Measurements from ENCODE around the gene PIAS3. TPM values are rescaled to one million over a fixed set of nuclear protein-coding genes. Genes with fewer than 3 reads are reported as not detected.
A peak's percentile ranks its signal among the peaks of the same experiment; 100 is the strongest.

The PIAS3 gene
- total RNA-seq = 10 to 100 TPM; 15.0 to 17.1 TPM
- long read RNA-seq, partial matches to known transcripts = 16 of 22 reads
- long read RNA-seq, other reads (novel, unspliced or antisense) = 3 of 22 reads

- intact Hi-C loops (cut with DNase I) = no loop called here
- peak; percentile 97 for DNase-seq
- peak; percentile 96 to 98 for ATAC-seq
Measured at GRCh38 chr1:145858901-145859490, at the start of gene PIAS3. PIAS3 (minus strand) TSS chr1:145859081; CDS start chr1:145858990, 91 bp downstream.

- ATAC-seq = peak in 1 of 2 donors; percentile 18
- no peak for DNase-seq
- intact Hi-C loops (cut with DNase I) = no loop called here
Measured at GRCh38 chr1:145908653-145909052, 49.8 kb upstream of the PIAS3 start.

GRCh38 chr1:145906954-145907753 is 48.3 kb upstream of the PIAS3 start:
- peak in 1 of 2 donors; percentile 43 for ATAC-seq
- intact Hi-C loops (cut with DNase I) = no loop called here
- DNase-seq = no peak

- intact Hi-C loops (cut with DNase I) = no loop called here
- no peak for DNase-seq
- no peak for ATAC-seq
Measured at GRCh38 chr1:145901312-145902021, 42.6 kb upstream of the PIAS3 start.

- DNase-seq (no peak), ATAC-seq (no peak)
- intact Hi-C loops (cut with DNase I) = no loop called here
Measured at GRCh38 chr1:145898756-145899155, 39.9 kb upstream of the PIAS3 start.

GRCh38 chr1:145897969-145898368 is 39.1 kb upstream of the PIAS3 start:
- intact Hi-C loops (cut with DNase I) = no loop called here
- no peak for DNase-seq
- no peak for ATAC-seq

- DNase-seq (no peak), ATAC-seq (no peak)
- intact Hi-C loops (cut with DNase I) = no loop called here
Measured at GRCh38 chr1:145895471-145895870, 36.6 kb upstream of the PIAS3 start.

GRCh38 chr1:145893306-145894055 is 34.6 kb upstream of the PIAS3 start:
- no peak for ATAC-seq
- DNase-seq = no peak
- intact Hi-C loops (cut with DNase I) = loop anchor here (5.0 kb wide), 2 partner anchors 64 to 119 kb away; partner anchors contain the start of gene LIX1L (in 1 of the 2)

- no peak for DNase-seq
- ATAC-seq = peak; percentile 10 to 27
- intact Hi-C loops (cut with DNase I) = loop anchor here (5.0 kb wide), 2 partner anchors 65 to 120 kb away; partner anchors contain the start of gene LIX1L (in 1 of the 2)
Measured at GRCh38 chr1:145892486-145893087, 33.7 kb upstream of the PIAS3 start.

- intact Hi-C loops (cut with DNase I) = loop anchor here (5.0 kb wide), 2 partner anchors 65 to 120 kb away; partner anchors contain the start of gene LIX1L (in 1 of the 2)
- ATAC-seq (peak; percentile 93), DNase-seq (peak; percentile 93)
Measured at GRCh38 chr1:145891587-145892485, 33.0 kb upstream of the PIAS3 start.

- DNase-seq (no peak), ATAC-seq (peak in 1 of 2 donors; percentile 17)
- intact Hi-C loops (cut with DNase I) = loop anchor here (5.0 kb wide), 2 partner anchors 66 to 121 kb away; partner anchors contain the start of gene LIX1L (in 1 of the 2)
Measured at GRCh38 chr1:145891143-145891542, 32.3 kb upstream of the PIAS3 start.

- ATAC-seq = no peak
- intact Hi-C loops (cut with DNase I) = loop anchor here (5.0 kb wide), 2 partner anchors 68 to 123 kb away; partner anchors contain the start of gene LIX1L (in 1 of the 2)
- no peak for DNase-seq
Measured at GRCh38 chr1:145889722-145890121, 30.8 kb upstream of the PIAS3 start.

- ATAC-seq (no peak), DNase-seq (no peak)
- intact Hi-C loops (cut with DNase I) = no loop called here
Measured at GRCh38 chr1:145887631-145888030, 28.8 kb upstream of the PIAS3 start.

- DNase-seq (no peak), ATAC-seq (no peak)
- intact Hi-C loops (cut with DNase I) = no loop called here
Measured at GRCh38 chr1:145886816-145887215, 27.9 kb upstream of the PIAS3 start.

GRCh38 chr1:145886390-145886789 is 27.5 kb upstream of the PIAS3 start:
- intact Hi-C loops (cut with DNase I) = no loop called here
- ATAC-seq (peak; percentile 3 to 21), DNase-seq (no peak)

GRCh38 chr1:145885738-145886287 is 26.9 kb upstream of the PIAS3 start, which contains the start of gene ANKRD35:
ANKRD35 (minus strand) TSS chr1:145885866; CDS start chr1:145885758, 108 bp downstream.
- DNase-seq = peak; percentile 91
- intact Hi-C loops (cut with DNase I) = no loop called here
- peak; percentile 96 to 98 for ATAC-seq

- ATAC-seq = no peak
Measured at GRCh38 chr1:145884675-145885074, 25.8 kb upstream of the PIAS3 start.

More at GRCh38 chr1:145884675-145885074, 25.8 kb upstream of the PIAS3 start:
- intact Hi-C loops (cut with DNase I) = no loop called here
- DNase-seq = no peak
